Amygdala (tissue), 56 donors: ENCODE results near the gene CLCN4.

Experiments used
- DNase-seq, 56 donors: peaks; one replicate each; lab custom pipeline; 2025; lab: John Stamatoyannopoulos, UW

Gene CLCN4

GRCh38 chrX:10165580-10166247, 8.9 kb downstream of the CLCN4 start:
- DNase-seq = peak in 2 of 56 donors; percentile 11 to 21

GRCh38 chrX:10166248-10166716, 9.5 kb downstream of the CLCN4 start:
- no peak for DNase-seq

GRCh38 chrX:10166731-10167151, 10.0 kb downstream of the CLCN4 start:
- DNase-seq = peak in 40 of 56 donors; percentile 1 to 67 (median 24)

- DNase-seq = no peak
Observed at GRCh38 chrX:10167573-10167972, 10.8 kb downstream of the CLCN4 start.

GRCh38 chrX:10168226-10168625, 11.5 kb downstream of the CLCN4 start:
- no peak for DNase-seq

GRCh38 chrX:10169175-10169574, 12.4 kb downstream of the CLCN4 start:
- DNase-seq = no peak

GRCh38 chrX:10171249-10171648, 14.5 kb downstream of the CLCN4 start:
- no peak for DNase-seq

- peak in 1 of 56 donors; percentile 1 for DNase-seq
Observed at GRCh38 chrX:10172877-10173276, 16.1 kb downstream of the CLCN4 start.

- DNase-seq = peak in 29 of 56 donors; percentile 2 to 78 (median 21)
Observed at GRCh38 chrX:10173331-10173900, 16.6 kb downstream of the CLCN4 start.

GRCh38 chrX:10174051-10174450, 17.3 kb downstream of the CLCN4 start:
- DNase-seq = no peak

GRCh38 chrX:10174810-10175209, 18.0 kb downstream of the CLCN4 start:
- no peak for DNase-seq

GRCh38 chrX:10175319-10175871, 18.6 kb downstream of the CLCN4 start:
- DNase-seq = no peak

GRCh38 chrX:10176121-10177003, 19.6 kb downstream of the CLCN4 start:
- DNase-seq = peak in 1 of 56 donors; percentile 3

GRCh38 chrX:10177004-10177396, 20.2 kb downstream of the CLCN4 start:
- no peak for DNase-seq

- DNase-seq = peak in 2 of 56 donors; percentile 18 to 24
Observed at GRCh38 chrX:10177601-10178000, 20.8 kb downstream of the CLCN4 start.

GRCh38 chrX:10178866-10179463, 22.2 kb downstream of the CLCN4 start:
- DNase-seq = no peak

GRCh38 chrX:10183760-10184159, 27.0 kb downstream of the CLCN4 start:
- DNase-seq = peak in 1 of 56 donors; percentile 1

GRCh38 chrX:10184411-10184810, 27.6 kb downstream of the CLCN4 start:
- no peak for DNase-seq

- DNase-seq = no peak
Observed at GRCh38 chrX:10186355-10186754, 29.6 kb downstream of the CLCN4 start.

GRCh38 chrX:10187421-10187820, 30.6 kb downstream of the CLCN4 start:
- DNase-seq = no peak
